PC-9 (cell line): ENCODE data around the gene SLC2A2.

Experiments
- CTCF ChIP-seq: fragments of 200-600 bp; sonication (generic); conservative IDR thresholded peaks from 2 replicates; pipeline ENCODE4 v1.6.1; 2017; ENCODE audit warnings: mixed run types, antibody characterized with exemption, mild to moderate bottlenecking, moderate library complexity
- EZH2 ChIP-seq: fragments of 200-600 bp; sonication (generic); IDR thresholded peaks from 2 replicates; pipeline ENCODE4 v1.8.0; 2017; ENCODE audit warnings: antibody characterized with exemption, low read depth

- TF ChIP-seq CTCF (no peak), EZH2 (no peak)
Measured at GRCh38 chr3:170989100-170989648, 37.3 kb downstream of the SLC2A2 start.
